ENCODE measurements around the gene ITGA11. TPM values are rescaled to one million over a fixed set of nuclear protein-coding genes. Genes with fewer than 3 reads are reported as not detected.

The ITGA11 gene
- total RNA-seq, 2 experiments from 2014 or later = 0.19 TPM; not detected in 1

- CTCF ChIA-PET = no interaction called here
These were observed 89.9 kb downstream of the ITGA11 start for GRCh38 chr15:68341760-68342725.

GRCh38 chr15:68340726-68341671 lies 91.0 kb downstream of the ITGA11 start:
- ChIA-PET POLR2A (no interaction called here), CTCF (no interaction called here)

More at GRCh38 chr15:68341760-68342725, 89.9 kb downstream of the ITGA11 start:
- POLR2A ChIA-PET = no interaction called here

- POLR2A ChIA-PET = no interaction called here
- CTCF ChIA-PET = no interaction called here
These were observed 92.5 kb downstream of the ITGA11 start for GRCh38 chr15:68339481-68339880.

DNA sequence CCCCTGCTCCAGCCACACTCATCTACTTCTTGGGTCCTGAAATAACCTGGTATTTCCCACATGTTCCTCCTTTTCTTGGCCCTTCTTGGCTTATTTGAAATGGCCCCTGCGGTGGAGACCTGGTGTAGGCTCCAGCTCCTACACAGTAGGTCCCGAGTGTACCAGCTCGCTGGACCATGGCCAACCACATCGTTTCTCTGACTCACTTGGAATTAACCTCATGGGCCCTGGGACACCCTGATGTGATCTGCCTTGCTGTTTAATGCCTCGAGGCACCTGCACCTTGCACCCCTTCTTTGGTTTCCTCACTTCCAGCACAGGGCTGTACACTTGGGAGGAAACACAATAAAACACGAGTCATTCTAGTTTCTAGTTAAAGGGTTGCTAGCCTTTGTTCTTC lies 94.1 kb downstream of the ITGA11 start:
- POLR2A ChIA-PET = no interaction called here

DNA sequence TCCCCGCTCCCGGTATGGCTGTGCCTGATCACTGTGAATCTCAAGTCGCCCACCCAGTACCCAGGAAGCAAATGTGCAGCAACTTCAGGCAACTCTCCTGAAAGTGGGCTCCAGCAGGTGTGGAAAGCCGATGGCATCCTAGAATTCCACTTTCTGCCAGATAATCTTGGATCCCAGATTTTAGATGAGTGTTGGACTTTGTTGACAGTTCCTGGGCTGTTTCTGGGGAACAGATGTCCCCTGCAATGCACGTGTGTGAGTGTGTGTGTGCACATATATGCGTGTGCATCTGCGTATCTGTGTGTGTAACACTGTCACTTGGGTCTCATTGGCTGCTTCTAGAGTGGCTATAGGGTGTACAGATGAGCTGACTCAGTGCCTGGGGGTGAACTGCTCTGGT lies 95.4 kb downstream of the ITGA11 start:
- ChIA-PET POLR2A (no interaction called here), CTCF (interaction anchor here (0.6 kb wide), 1 partner anchor 1027 kb away, joined by 3 read pairs; no protein-coding TSS in a partner anchor)

More for the DNA sequence above, 94.1 kb downstream of the ITGA11 start:
- CTCF ChIA-PET = no interaction called here

GRCh38 chr15:68335655-68336054 lies 96.3 kb downstream of the ITGA11 start:
- ChIA-PET POLR2A (no interaction called here), CTCF (no interaction called here)

DNA sequence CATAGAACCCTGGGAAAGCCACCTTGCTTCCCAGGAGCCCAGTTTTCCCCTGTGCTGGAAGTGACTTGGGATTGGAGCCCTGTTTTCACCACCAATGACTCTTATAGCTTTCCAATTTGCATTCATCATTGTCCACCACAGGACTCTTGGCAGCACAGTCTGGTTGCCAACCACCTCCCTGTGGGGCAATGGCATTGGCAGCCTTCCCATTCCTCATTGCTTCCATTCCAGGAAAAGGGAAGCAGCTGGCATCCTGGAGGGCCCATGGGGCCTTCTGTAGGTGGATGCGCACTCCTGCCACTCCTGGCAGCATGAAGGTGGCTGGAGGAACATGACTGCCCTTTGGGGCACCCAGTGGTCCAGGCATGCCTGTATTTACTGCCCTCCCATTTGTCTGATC lies 96.7 kb downstream of the ITGA11 start:
- ChIA-PET POLR2A (no interaction called here), CTCF (no interaction called here)

DNA sequence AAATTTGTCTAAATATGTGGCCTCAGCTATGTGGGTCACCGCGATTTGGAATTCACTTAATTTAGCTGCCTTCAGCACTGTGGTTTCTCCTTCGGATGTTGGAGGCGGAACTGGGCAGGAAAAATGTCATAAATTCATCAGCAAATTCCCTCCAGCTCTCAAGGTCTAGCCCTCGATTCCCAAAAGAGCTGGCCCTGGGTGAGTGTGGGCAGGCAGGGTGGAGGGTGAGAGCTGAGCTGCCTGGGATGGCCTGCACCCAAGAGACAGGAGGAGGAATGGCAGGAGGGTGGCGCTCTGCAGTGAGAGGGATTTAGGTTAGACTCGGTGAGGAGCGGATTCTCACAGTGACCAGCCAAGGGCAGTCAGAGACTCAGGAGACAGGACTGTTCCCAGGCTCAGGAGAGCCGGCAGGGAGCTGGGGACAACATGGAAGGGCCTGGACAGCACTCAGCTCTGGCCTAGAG lies 97.3 kb downstream of the ITGA11 start:
- CTCF ChIA-PET = no interaction called here
- POLR2A ChIA-PET = no interaction called here

DNA sequence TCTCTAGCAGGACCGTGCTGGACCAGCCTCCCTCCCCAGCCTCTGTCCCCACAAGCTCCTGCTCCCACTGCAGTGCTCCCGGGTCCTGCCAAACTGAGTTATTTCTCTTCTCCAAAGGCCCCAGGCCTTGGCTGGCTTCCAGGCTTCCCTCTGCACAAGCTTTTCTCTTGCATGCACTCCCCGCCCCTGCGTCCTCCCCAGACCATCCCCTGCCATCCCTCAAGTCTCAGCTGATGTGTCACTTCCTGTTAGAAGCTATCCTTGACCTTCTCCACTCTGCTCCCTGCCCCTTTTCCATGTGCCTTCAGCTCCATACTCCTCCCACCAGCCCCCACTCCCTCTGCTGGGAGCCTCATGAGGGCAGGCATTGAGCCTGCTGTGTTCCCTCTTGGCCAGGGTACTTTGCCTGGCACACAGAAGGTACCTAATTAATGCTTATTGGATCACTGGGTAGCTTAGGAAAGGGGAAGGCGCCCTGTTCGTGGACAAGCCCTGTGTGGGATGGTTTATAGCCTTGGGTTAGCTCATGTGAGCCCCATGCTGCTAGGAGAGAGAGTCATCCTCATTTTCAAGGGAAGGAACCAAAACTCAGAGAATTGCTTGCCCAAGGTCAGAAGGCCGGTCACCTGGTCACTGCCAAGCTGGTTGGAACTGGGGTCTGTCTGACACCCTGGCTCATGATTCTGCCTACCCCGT lies 98.0 kb downstream of the ITGA11 start:
- ChIA-PET POLR2A (no interaction called here), CTCF (no interaction called here)

DNA sequence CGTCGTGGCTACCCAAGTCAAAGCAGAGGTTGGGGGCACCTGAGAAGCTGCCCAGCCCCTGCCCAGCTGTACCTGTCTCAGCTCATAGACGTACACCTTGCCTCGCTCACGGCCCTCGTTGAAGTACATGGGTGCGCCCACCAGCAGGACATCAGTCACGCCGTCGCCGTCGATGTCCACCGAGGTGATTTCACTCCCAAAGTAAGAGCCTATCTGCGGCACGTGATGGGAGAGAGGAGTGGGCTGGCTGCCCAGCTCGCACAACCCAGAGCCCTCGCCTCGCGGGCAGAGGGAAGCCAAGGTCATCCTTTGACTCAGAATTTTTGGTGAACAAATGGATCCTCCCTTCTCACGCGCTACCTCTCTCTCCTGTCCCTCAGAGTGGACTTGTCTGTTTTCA lies 99.7 kb downstream of the ITGA11 start:
- ChIA-PET CTCF (no interaction called here), POLR2A (interaction anchor here (0.6 kb wide), 1 partner anchor 178 kb away, joined by 3 read pairs; no protein-coding TSS in a partner anchor)

DNA sequence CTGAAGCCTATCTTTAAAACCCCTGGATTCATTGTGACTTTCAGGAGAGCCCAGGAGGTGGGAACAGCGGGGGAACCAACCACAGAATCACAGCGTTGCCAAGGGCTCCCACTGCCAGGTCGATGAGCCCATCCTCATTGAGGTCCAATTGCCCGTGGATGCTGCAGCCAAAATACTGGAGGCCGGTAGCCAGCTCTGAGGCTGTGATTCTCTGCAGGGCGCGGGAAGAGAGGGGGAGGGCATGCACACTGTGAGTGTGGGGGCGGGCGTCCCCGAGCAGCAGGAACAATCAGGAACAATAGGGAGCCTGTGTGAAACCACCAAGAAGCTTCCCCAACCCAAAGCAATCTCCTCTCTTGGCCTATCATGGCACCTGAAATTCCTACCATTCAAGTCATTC lies 101.1 kb downstream of the ITGA11 start:
- CTCF ChIA-PET = no interaction called here
- POLR2A ChIA-PET = no interaction called here

DNA sequence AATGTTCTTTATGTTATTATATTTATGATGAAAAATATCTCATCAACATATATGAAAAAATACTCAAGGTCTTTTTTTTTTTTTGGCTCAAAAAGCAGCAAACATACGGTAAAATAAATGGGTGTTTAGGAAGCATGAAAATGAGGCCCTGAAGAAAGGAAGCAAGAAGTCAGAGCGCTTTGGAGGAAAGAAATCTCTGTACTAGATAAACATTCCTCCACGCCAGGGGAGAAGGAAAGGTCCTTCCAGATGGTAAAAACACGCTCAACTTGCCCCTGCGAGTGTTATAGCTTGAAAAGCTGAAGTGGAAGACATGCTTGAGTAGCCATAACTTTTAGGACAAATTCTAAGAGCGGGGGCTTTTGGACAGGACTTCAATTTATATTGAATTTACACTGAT lies 101.5 kb downstream of the ITGA11 start:
- ChIA-PET CTCF (no interaction called here), POLR2A (no interaction called here)

DNA sequence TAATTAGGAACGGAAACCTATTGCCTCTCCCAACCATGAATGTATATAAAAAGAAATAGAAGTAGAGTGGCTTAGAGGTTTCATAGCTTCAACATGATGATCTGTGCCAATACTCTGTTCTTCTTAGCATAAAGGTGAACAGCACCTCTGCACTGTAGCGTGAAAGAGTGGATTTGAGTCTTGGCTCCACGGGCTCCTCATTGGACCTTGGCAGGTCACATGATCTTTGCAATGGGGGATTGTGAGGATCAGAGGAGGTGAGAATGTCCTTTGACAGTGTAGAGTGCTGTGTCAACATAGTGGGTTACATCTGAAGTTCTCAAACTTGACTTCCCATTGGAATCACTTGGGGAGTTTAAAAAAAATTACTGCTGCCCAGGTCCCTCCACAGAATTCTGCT lies 103.0 kb downstream of the ITGA11 start:
- ChIA-PET POLR2A (no interaction called here), CTCF (no interaction called here)

DNA sequence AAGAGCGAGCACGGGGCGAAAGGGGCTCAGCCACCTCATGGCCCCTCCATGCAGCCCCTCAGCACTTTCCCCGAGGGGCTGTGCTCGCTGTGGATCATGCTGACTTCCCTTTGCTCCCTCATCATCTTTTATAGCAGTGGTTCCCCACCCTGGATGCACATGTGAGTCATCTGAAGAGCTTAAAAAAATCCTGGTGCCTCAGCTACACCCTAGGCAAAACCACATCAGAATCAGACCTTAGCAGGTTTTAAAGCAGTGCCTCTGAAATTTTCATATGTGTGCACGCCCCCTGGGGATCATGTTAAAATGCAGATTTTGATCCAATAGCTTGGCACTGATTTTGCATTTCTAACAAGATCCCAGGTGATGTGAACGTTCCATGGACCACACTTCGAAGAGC lies 103.5 kb downstream of the ITGA11 start:
- ChIA-PET POLR2A (no interaction called here), CTCF (no interaction called here)

DNA sequence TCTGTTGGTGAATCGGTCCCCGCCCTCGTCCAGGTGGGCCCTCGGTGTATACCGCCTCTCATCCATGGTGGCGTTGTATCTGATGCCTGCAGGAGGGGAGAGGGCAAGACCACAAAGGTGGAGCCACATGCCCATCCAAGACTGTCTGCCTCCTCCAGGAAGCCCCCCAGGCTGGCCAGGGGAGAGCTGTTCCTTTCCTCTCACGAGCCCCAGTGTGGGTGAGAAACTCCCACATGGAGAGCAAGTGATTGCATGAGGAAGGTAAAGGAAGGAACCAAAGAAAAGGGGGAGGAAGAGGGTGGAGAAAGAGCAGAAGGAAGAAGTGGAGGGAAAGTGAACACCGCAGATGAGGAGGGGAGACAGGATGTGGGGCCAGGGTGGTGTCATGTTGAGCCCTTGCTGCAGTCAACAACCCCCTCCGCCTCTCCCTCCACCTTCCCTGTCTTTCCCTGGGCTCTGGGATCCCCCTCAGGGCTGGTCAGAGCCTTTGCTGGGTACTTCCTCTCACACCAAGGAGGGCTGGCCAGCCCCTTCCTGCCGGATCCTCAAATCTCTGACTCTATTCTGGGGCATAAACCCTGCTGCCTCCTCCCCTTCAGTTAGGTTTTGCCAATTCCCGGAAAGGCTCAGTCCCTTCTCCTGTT lies 105.1 kb downstream of the ITGA11 start:
- ChIA-PET POLR2A (no interaction called here), CTCF (no interaction called here)

DNA sequence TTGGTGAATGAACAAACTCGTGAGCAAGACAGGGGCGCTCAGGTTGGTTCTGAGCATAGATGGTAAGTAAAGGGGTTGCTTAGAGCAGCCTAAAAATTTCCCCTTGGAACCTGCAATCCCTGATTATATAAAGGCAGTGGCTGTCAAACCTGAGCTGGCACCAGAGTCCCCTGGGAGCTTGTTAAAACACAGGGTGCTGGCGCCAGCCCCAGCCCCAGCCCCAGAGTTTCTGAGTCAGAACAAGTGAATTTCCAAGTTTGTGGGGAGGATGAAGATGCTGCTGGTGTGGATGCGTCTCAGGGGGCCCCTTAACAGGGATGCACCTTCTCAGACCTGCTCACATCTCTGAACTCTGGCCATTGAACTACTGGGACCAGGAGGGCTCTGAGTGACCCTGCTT lies 106.2 kb downstream of the ITGA11 start:
- CTCF ChIA-PET = no interaction called here
- POLR2A ChIA-PET = no interaction called here

- POLR2A ChIA-PET = no interaction called here
- CTCF ChIA-PET = interaction anchor here (0.9 kb wide), 1 partner anchor 16 kb away, joined by 3 read pairs; no protein-coding TSS in a partner anchor
These were observed 109.2 kb downstream of the ITGA11 start for GRCh38 chr15:68322796-68323195.

DNA sequence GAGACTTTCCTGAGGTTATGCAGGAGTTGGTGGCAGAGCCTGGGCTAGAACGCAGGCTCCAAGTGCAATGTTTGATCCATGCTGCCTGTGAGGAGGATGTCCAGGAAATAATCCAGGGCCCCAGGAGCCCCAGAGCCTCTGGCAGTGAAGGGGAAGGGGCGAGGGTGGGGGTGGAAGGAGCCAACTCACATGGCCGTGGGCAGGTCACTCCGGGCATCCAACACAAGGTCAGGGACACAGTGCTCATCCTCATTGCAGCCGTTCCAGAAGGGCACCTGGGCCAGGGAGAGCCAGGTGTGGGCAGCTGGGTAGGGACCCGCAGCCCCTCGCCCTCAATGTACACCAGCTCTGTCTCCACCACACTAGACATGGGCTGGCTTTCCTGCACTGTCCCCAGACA lies 110.7 kb downstream of the ITGA11 start:
- ChIA-PET CTCF (no interaction called here), POLR2A (no interaction called here)

DNA sequence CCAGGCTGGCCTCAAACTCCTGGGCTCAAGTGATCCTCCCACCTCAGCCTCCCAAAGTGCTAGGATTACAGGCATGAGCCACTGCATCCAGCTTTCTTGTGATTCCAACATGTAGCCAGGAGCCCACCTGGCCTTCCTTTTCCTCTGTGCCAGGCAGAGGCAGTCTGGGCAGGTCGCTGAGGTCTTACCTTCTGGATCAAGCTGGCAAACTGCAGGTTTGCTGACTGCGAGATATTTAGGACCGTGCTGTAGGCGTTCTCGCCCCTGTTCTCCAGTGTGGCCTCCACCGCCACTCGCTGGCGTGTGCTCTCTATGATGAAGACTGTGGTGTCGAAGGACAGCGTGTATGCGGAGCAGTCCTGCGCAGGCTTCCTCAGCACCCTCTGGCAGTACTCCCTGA lies 112.0 kb downstream of the ITGA11 start:
- ChIA-PET CTCF (no interaction called here), POLR2A (no interaction called here)
